D721Med (cell line): ENCODE results near the gene USPL1.

Source experiments
- DNase-seq: peaks from one replicate; pipeline ENCODE4 v3.0.0; 2011; ENCODE audit warnings: low spot score; ENCODE audit not compliant: insufficient read length
- FAIRE-seq: peaks from 2 replicates; lab custom pipeline; 2011; peaks lifted over from hg19 to GRCh38; lab: Jason Lieb, UNC
- CTCF ChIP-seq: IDR thresholded peaks from 2 replicates; pipeline ENCODE4 v1.5.1; 2012; ENCODE audit warnings: mild to moderate bottlenecking, control low read depth; ENCODE audit not compliant: insufficient read depth; ENCODE audit errors: missing control alignments

Gene USPL1

GRCh38 chr13:30668312-30668711 lies 50.6 kb downstream of the USPL1 start:
- no peak for TF ChIP-seq CTCF
- FAIRE-seq (no peak), DNase-seq (no peak)

GRCh38 chr13:30671271-30671815 lies 53.6 kb downstream of the USPL1 start:
- DNase-seq (no peak), FAIRE-seq (no peak)
- no peak for TF ChIP-seq CTCF

GRCh38 chr13:30673669-30674521 lies 56.2 kb downstream of the USPL1 start:
- peak; percentile 53 for FAIRE-seq
- peak; percentile 46 for DNase-seq
- TF ChIP-seq CTCF: peak; percentile 40

- no peak for TF ChIP-seq CTCF
- FAIRE-seq: no peak
- no peak for DNase-seq
These were observed 58.0 kb downstream of the USPL1 start for GRCh38 chr13:30675717-30676116.

GRCh38 chr13:30676672-30677071 lies 59.0 kb downstream of the USPL1 start:
- FAIRE-seq: no peak
- no peak for TF ChIP-seq CTCF
- DNase-seq: no peak

GRCh38 chr13:30679483-30680330 lies 62.0 kb downstream of the USPL1 start:
- TF ChIP-seq CTCF: peak; percentile 44
- DNase-seq (no peak), FAIRE-seq (no peak)
